Right renal pelvis (tissue), 4 donors: Measurements from ENCODE around the gene WBP4. TPM values are rescaled to one million over a fixed set of nuclear protein-coding genes. Genes with fewer than 3 reads are reported as not detected.
"Not testable (repeated sequence)": the region's sequence is repeated elsewhere in the genome, so short reads cannot be mapped to it uniquely, and the experiment has no call there.

Experiments
- DNase-seq, 4 donors: peaks; one replicate each; pipeline ENCODE4 v3.0.0-alpha.2; 2013; ENCODE audit warnings: low read depth in 4 of 4, low spot score in 3 of 4, missing footprints in 1 of 4
- polyA plus RNA-seq, 4 donors: library from polyadenylated mRNA; unstranded; fragments of 120-200 nt; gene quantifications; one replicate each; pipeline ENCODE4 v1.2.1, GENCODE V29; 2013; ENCODE audit not compliant: insufficient read length in 4 of 4

WBP4 gene
- polyA plus RNA-seq, 4 donors, result 21.2 to 26.1 (median 24.7) TPM

GRCh38 chr13:41075034-41075433 lies 13.7 kb downstream of the WBP4 start:
- peak in 1 of 4 donors; percentile 4 for DNase-seq

DNA sequence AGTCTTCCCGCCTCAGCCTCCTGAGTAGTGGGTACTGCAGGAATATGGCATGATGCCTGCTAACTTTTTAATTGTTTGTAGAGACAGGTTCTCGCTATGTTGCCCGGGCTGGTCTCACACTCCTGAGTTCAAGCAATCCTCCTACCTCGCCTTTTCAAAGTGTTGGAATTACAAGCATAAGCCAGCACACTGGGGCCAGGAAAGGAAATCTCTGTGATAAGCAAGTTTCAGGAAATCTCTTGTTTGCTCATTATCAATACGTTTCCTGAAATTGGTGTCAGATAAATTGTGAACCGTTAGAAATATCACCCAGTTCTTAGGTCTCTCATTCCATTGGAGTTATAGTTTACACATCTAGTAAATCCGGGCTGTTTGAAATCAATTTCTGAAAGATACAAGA lies 14.2 kb downstream of the WBP4 start:
- no peak for DNase-seq

- DNase-seq, result no peak
Measured at GRCh38 chr13:41077475-41077874, 16.2 kb downstream of the WBP4 start.

GRCh38 chr13:41079725-41080124 lies 18.4 kb downstream of the WBP4 start:
- no peak for DNase-seq

GRCh38 chr13:41085961-41086585 lies 24.8 kb downstream of the WBP4 start:
- no peak for DNase-seq

- not testable (repeated sequence) for DNase-seq
Measured at GRCh38 chr13:41095681-41096080, 34.4 kb downstream of the WBP4 start.

- DNase-seq, result no peak
Measured at GRCh38 chr13:41098761-41099160, 37.5 kb downstream of the WBP4 start.

GRCh38 chr13:41099986-41100385 lies 38.7 kb downstream of the WBP4 start:
- DNase-seq, result no peak

GRCh38 chr13:41107104-41107571 lies 45.8 kb downstream of the WBP4 start:
- DNase-seq, result no peak

DNA sequence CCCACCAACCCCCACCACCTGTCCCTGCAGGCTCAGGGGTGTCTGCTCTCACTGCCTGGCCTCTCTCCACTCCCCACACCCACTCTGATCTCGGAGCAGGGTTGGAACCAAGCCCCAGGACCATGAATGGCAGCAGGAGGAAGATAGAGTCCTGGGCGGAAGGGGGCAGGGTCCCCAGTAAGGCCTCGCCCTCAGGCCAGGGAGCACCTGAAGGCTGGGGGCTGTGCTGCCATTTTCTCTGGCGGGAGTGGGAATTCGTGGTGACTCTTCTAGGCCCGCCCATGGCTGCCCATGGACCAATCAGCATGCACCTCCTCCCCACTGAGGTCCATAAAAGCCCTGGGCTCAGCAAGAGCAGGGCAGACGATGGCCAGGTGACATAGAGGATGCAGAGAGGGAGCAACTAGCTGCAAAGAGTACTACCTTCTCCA lies 46.3 kb downstream of the WBP4 start:
- no peak for DNase-seq

- no peak for DNase-seq
Measured at GRCh38 chr13:41111454-41111853, 50.1 kb downstream of the WBP4 start.

DNA sequence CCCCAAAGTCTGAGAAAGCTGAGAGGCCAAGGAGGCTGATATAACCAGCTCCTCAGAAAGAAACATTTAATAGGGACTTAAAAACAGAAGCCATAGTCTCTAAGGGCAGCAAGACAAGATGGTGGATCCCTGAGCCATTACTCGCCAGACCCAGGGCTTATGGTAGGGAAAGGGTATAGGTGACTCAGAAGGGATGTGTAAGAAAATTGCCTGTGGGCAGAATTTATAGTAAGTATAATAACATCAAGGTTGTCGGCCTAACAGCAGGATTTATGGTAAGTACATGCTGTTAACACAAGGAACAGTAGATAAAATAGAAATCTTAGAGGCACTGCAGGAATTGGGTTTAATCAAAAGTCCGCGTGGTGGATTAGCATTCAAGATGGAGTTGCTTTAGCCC lies 56.6 kb downstream of the WBP4 start:
- DNase-seq, result no peak

DNA sequence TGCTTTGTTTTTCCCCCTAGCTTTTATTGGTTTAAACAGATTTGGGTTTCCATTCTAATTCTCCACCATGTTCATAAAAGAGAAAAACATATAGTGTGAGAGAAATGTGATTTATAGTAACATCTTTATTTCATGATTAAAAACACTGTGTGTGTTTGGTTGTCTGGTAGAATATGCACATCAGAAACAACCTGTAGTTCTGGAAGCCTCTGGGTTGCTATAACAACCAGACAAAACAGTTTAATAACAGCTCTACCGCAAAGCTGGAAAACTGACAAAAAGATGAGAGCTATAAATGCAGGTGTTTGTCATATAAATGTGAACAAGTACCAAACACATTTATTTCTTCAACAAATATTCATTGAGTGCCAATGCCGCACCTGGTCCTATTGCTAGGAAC lies 61.5 kb downstream of the WBP4 start:
- DNase-seq, result no peak

GRCh38 chr13:41127701-41128100 lies 66.4 kb downstream of the WBP4 start:
- no peak for DNase-seq

- no peak for DNase-seq
Measured at GRCh38 chr13:41130356-41130755, 69.0 kb downstream of the WBP4 start.

GRCh38 chr13:41131189-41131588 lies 69.9 kb downstream of the WBP4 start:
- DNase-seq, result not testable (repeated sequence)

GRCh38 chr13:41131660-41132511 lies 70.6 kb downstream of the WBP4 start:
- peak in 1 of 4 donors; percentile 10 for DNase-seq

DNA sequence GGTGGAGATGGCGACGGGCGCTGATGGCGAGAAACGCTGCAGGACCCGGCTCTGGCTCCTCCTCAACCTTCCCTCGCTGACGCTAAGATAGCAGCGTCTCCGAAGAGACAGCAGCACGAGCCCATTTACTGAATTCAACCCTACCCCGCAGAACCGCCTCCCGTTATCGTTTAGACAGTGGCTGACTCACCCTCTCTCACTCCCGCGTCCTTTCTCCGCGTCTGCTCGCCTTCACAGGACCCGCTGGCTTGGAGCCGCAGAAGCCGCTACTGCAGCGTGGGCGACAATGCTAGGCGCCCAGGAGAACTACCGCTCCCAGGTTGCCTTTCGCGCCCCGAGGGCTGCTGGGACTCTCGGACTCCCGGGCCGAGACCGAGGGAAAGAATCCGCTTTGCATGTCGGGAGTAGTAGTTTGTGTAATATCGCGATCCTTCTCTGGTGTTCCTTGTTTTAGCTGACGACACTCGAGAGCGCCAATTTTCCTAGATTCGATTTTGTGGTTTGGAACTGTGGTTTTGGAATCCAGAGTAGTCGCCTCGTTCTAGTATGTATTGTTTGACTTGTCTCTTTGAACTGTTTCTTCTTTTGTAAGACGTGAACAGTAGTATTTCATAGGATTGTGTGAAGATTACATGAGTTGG lies 71.3 kb downstream of the WBP4 start, which contains the start of gene KBTBD6:
TSS of gene KBTBD6 (minus strand) at position 291 of the 641 bp plus-strand sequence. CDS start 291 bp downstream, outside the sequence.
- peak; percentile 91 to 97 (median 96) for DNase-seq
